ENCODE results near the gene TLE3.

TLE3 gene

GRCh38 chr15:70026991-70027390 is 70.7 kb downstream of the TLE3 start:
- no peak overlapping the region for H3K4me3 ChIP-seq (ENCODE audit: low read length in 2 of 2)
- H3K27ac ChIP-seq (ENCODE audit: low read length): no peak overlapping the region
- no peaks in the 10 kb centered on the region for H3K9me3 ChIP-seq (ENCODE audit: control insufficient read depth in 2 of 2, low read length in 2 of 2)
- H3K27me3 ChIP-seq (ENCODE audit: control insufficient read depth in 1 of 2, insufficient read depth in 2 of 2, low read length in 2 of 2): no peaks in the 10 kb centered on the region
- H3K4me1 ChIP-seq (ENCODE audit: control insufficient read depth, insufficient read depth, low read length): peaks cover 37% of the 10 kb centered on the region
- no peaks in the 10 kb centered on the region for H3K36me3 ChIP-seq (ENCODE audit: control insufficient read depth in 2 of 2, insufficient read depth in 2 of 2, low read length in 2 of 2)
- no peak overlapping the region for H3K9ac ChIP-seq (ENCODE audit: low read length in 2 of 2)

DNA sequence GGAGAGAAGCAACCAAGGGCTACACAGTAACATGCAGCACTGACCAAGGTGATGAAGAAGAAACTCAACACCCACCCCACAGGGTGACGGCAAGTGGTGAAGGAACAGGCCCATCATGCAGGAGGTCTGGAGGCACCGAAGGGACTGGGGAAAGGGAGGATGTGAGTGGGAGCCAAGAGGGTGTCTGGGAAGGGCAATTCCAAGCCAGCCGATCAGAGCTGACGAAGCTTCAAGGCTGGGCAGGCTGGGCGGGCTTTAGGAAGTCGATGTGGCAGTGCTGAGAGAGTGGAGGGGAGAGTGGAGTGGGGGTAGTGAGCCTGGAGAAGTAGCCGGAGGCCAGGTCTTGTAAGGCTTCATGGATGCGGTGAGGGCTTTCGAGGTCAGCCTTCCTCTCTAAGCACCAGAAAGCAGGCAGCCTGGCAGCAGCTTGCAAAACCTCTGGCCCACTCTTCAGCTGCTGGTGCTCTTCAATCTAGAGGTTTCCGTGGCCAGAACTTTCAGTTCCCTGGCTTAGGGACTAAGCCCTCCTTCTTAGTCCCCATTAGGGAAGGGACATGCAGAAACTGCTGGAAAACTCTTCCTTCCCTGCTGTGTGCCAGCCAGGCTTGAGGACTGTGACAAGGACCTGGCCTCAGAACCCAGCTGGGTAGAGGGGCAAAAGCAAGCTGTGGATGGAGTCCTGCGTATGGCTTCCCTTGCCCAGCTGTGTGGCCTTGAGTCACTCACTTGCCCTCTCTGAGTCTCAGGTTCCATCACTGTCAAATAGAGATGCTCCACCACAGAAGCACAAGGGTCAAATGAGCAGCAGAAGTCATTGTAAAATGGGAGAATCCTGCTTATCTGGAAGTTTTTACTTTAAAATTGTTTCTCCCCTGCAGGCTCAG is 72.1 kb downstream of the TLE3 start:
- no peaks in the 10 kb centered on the region for H3K9me3 ChIP-seq (ENCODE audit: control insufficient read depth in 2 of 2, low read length in 2 of 2)
- no peak overlapping the region for H3K4me3 ChIP-seq (ENCODE audit: low read length in 2 of 2)
- no peaks in the 10 kb centered on the region for H3K27me3 ChIP-seq (ENCODE audit: control insufficient read depth in 1 of 2, insufficient read depth in 2 of 2, low read length in 2 of 2)
- peak overlapping the region; percentile 31 for H3K27ac ChIP-seq (ENCODE audit: low read length)
- no peak overlapping the region for H3K9ac ChIP-seq (ENCODE audit: low read length in 2 of 2)
- H3K36me3 ChIP-seq (ENCODE audit: control insufficient read depth in 2 of 2, insufficient read depth in 2 of 2, low read length in 2 of 2): no peaks in the 10 kb centered on the region
- peaks cover 37% of the 10 kb centered on the region for H3K4me1 ChIP-seq (ENCODE audit: control insufficient read depth, insufficient read depth, low read length)

DNA sequence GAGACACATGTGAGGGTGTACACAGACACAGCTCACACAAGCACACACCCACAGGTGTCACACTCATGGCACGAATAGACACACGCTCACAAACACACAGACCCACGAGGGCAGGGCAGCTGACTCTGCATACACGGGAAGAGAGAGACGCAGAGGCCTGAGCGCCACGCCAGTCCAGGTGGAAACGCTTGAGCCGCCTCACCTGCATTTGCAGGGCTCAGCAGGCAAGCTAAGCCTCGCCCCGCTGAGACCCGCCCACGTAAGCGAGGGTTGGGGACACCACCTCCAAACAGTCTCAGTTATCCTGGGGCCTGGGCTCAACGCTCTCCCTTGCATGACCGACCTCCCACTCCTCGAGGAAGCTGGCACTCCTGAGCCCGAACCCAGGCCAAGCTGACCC is 73.2 kb downstream of the TLE3 start:
- Histone ChIP-seq H3K27ac (ENCODE audit: low read length) (no peak overlapping the region), H3K36me3 (ENCODE audit: control insufficient read depth in 2 of 2, insufficient read depth in 2 of 2, low read length in 2 of 2) (no peaks in the 10 kb centered on the region), H3K4me1 (ENCODE audit: control insufficient read depth, insufficient read depth, low read length) (peaks cover 37% of the 10 kb centered on the region)

GRCh38 chr15:70023769-70024491 is 73.8 kb downstream of the TLE3 start:
- Histone ChIP-seq H3K36me3 (ENCODE audit: control insufficient read depth in 2 of 2, insufficient read depth in 2 of 2, low read length in 2 of 2) (no peaks in the 10 kb centered on the region), H3K9me3 (ENCODE audit: control insufficient read depth in 2 of 2, low read length in 2 of 2) (no peaks in the 10 kb centered on the region), H3K9ac (ENCODE audit: low read length in 2 of 2) (no peak overlapping the region), H3K4me3 (ENCODE audit: low read length in 2 of 2) (peak overlapping the region in 1 of 2 donors; percentile 40), H3K4me1 (ENCODE audit: control insufficient read depth, insufficient read depth, low read length) (peaks cover 37% of the 10 kb centered on the region), H3K27me3 (ENCODE audit: control insufficient read depth in 1 of 2, insufficient read depth in 2 of 2, low read length in 2 of 2) (no peaks in the 10 kb centered on the region), H3K27ac (ENCODE audit: low read length) (peak overlapping the region; percentile 24)

More for the DNA sequence above, 73.2 kb downstream of the TLE3 start:
- no peak overlapping the region for H3K4me3 ChIP-seq (ENCODE audit: low read length in 2 of 2)
- no peaks in the 10 kb centered on the region for H3K9me3 ChIP-seq (ENCODE audit: control insufficient read depth in 2 of 2, low read length in 2 of 2)
- no peaks in the 10 kb centered on the region for H3K27me3 ChIP-seq (ENCODE audit: control insufficient read depth in 1 of 2, insufficient read depth in 2 of 2, low read length in 2 of 2)
- no peak overlapping the region for H3K9ac ChIP-seq (ENCODE audit: low read length in 2 of 2)

GRCh38 chr15:70023064-70023768 is 74.5 kb downstream of the TLE3 start:
- no peaks in the 10 kb centered on the region for H3K9me3 ChIP-seq (ENCODE audit: control insufficient read depth in 2 of 2, low read length in 2 of 2)
- peak overlapping the region; percentile 24 for H3K27ac ChIP-seq (ENCODE audit: low read length)
- no peaks in the 10 kb centered on the region for H3K27me3 ChIP-seq (ENCODE audit: control insufficient read depth in 1 of 2, insufficient read depth in 2 of 2, low read length in 2 of 2)
- no peak overlapping the region for H3K4me3 ChIP-seq (ENCODE audit: low read length in 2 of 2)
- peaks cover 37% of the 10 kb centered on the region for H3K4me1 ChIP-seq (ENCODE audit: control insufficient read depth, insufficient read depth, low read length)
- no peaks in the 10 kb centered on the region for H3K36me3 ChIP-seq (ENCODE audit: control insufficient read depth in 2 of 2, insufficient read depth in 2 of 2, low read length in 2 of 2)
- H3K9ac ChIP-seq (ENCODE audit: low read length in 2 of 2): no peak overlapping the region

DNA sequence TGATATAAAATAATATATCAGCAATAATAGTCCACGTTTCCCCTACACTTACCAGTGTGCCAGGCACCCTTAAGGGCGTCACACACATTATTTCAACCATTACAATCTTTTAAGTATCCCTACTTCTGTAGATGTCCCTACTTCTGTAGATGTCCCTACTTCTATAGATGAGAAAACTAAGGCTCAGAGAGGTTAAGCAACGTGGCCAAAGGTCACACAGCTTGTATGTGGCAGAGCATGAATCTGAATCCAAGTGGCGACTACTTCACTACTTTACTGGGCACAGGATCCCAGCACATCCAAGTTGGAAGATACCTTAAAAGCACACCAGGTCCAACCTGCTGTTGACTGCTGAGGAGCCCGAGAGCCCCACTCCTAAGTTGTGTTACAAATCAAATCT is 77.5 kb downstream of the TLE3 start:
- Histone ChIP-seq H3K27ac (ENCODE audit: low read length) (no peak overlapping the region), H3K4me1 (ENCODE audit: control insufficient read depth, insufficient read depth, low read length) (peaks cover 28% of the 10 kb centered on the region), H3K9ac (ENCODE audit: low read length in 2 of 2) (no peak overlapping the region), H3K36me3 (ENCODE audit: control insufficient read depth in 2 of 2, insufficient read depth in 2 of 2, low read length in 2 of 2) (no peaks in the 10 kb centered on the region), H3K4me3 (ENCODE audit: low read length in 2 of 2) (no peak overlapping the region), H3K27me3 (ENCODE audit: control insufficient read depth in 1 of 2, insufficient read depth in 2 of 2, low read length in 2 of 2) (peaks cover 0 to 6% of the 10 kb centered on the region in 2 donors), H3K9me3 (ENCODE audit: control insufficient read depth in 2 of 2, low read length in 2 of 2) (peaks cover 0 to 6% of the 10 kb centered on the region in 2 donors)

GRCh38 chr15:70018646-70019600 is 78.8 kb downstream of the TLE3 start:
- H3K4me3 ChIP-seq (ENCODE audit: low read length in 2 of 2): no peak overlapping the region
- H3K27ac ChIP-seq (ENCODE audit: low read length): no peak overlapping the region
- no peak overlapping the region for H3K9ac ChIP-seq (ENCODE audit: low read length in 2 of 2)
- H3K36me3 ChIP-seq (ENCODE audit: control insufficient read depth in 2 of 2, insufficient read depth in 2 of 2, low read length in 2 of 2): no peaks in the 10 kb centered on the region
- H3K27me3 ChIP-seq (ENCODE audit: control insufficient read depth in 1 of 2, insufficient read depth in 2 of 2, low read length in 2 of 2): peaks cover 0 to 6% of the 10 kb centered on the region in 2 donors
- H3K4me1 ChIP-seq (ENCODE audit: control insufficient read depth, insufficient read depth, low read length): peaks cover 15% of the 10 kb centered on the region
- H3K9me3 ChIP-seq (ENCODE audit: control insufficient read depth in 2 of 2, low read length in 2 of 2): peaks cover 0 to 6% of the 10 kb centered on the region in 2 donors

GRCh38 chr15:70017801-70018200 is 79.9 kb downstream of the TLE3 start:
- Histone ChIP-seq H3K4me1 (ENCODE audit: control insufficient read depth, insufficient read depth, low read length) (peaks cover 4% of the 10 kb centered on the region), H3K4me3 (ENCODE audit: low read length in 2 of 2) (no peak overlapping the region), H3K27me3 (ENCODE audit: control insufficient read depth in 1 of 2, insufficient read depth in 2 of 2, low read length in 2 of 2) (peaks cover 0 to 6% of the 10 kb centered on the region in 2 donors), H3K27ac (ENCODE audit: low read length) (no peak overlapping the region), H3K9me3 (ENCODE audit: control insufficient read depth in 2 of 2, low read length in 2 of 2) (peaks cover 0 to 6% of the 10 kb centered on the region in 2 donors), H3K9ac (ENCODE audit: low read length in 2 of 2) (no peak overlapping the region), H3K36me3 (ENCODE audit: control insufficient read depth in 2 of 2, insufficient read depth in 2 of 2, low read length in 2 of 2) (no peaks in the 10 kb centered on the region)

DNA sequence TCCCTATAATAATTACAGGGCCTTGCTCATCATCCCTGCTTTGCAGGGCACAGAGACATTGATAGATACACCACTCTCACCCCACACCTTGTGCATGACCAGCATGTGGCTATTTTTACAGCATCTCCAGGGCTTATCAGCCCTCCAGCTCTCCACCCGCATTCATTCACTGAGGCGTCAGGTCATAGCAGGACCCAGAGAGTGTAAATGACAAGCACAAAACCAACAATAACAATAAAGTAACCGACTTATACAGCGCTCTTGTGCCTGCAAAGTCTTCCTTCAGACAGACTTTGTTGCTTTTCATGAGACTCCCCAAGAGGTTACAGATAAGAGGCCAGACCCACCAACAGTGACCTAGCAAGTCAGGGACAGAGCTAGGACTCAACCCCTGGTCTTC is 80.7 kb downstream of the TLE3 start:
- no peak overlapping the region for H3K27ac ChIP-seq (ENCODE audit: low read length)
- no peaks in the 10 kb centered on the region for H3K4me1 ChIP-seq (ENCODE audit: control insufficient read depth, insufficient read depth, low read length)
- peaks cover 0 to 6% of the 10 kb centered on the region in 2 donors for H3K27me3 ChIP-seq (ENCODE audit: control insufficient read depth in 1 of 2, insufficient read depth in 2 of 2, low read length in 2 of 2)
- H3K9me3 ChIP-seq (ENCODE audit: control insufficient read depth in 2 of 2, low read length in 2 of 2): peaks cover 0 to 6% of the 10 kb centered on the region in 2 donors
- H3K4me3 ChIP-seq (ENCODE audit: low read length in 2 of 2): no peak overlapping the region
- H3K9ac ChIP-seq (ENCODE audit: low read length in 2 of 2): no peak overlapping the region
- H3K36me3 ChIP-seq (ENCODE audit: control insufficient read depth in 2 of 2, insufficient read depth in 2 of 2, low read length in 2 of 2): no peaks in the 10 kb centered on the region

All from stomach smooth muscle (tissue), 2 donors.